WI38 (cell line): ENCODE measurements around the gene SLX4IP.

ENCODE experiments used
- H3K4me3 ChIP-seq: 2 replicates; pipeline ENCODE4 v1.5.1; 2011; ENCODE audit warnings: low read depth, mild to moderate bottlenecking, control low read depth, low read length
- TF ChIP-seq, protein P1 (sequence below): IDR thresholded peaks from 2 replicates; pipeline ENCODE4 v1.5.1; 2012; ENCODE audit warnings: low read depth, mild to moderate bottlenecking, control low read depth, low read length

The SLX4IP gene

DNA sequence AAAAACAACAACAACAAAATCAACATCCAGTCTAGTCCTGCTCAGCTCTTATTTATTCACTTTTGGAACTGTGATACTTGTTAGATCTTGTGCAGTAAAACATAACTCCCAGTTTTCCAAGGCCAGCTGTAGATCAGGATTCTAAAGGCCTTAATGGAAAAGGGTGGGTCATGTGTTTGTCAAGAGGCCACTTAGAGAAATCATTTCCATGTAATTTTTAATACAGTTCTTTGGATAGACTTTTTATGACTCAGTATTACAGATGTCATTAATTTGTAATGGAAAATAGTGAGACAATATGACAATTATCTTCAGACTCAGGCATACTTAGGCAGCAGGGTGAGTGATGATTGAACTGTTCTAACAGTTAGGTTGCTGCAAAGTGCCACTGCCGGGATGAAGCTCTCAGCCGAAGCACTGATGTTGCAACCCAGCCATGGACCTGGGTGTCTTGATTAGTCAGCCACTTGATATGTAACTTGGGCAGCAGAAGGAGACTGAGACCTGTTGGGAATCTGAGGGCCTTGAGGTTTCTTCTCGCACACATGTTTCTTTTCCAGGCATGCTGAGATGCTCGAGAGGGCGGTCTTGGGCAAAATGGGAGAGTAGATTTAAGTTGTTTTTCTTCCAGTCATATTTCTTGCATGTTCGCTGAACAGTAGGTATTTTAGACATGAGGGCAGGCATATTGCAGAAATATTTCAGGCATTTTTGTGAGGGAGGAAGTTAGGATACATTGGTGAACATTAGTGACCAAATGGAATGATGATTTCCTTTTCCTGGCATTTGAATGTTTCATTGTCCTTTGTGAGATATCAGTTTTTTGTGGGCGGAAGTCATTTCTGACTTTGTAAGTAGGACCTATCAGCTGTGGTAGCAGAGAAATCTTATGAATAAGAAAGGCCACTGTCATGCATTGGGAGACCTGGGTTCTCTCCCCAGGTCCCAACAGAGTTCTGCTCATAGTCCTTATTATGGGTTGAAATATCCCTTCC, 52.3 kb downstream of the SLX4IP start:
- TF ChIP-seq, protein P1, sequence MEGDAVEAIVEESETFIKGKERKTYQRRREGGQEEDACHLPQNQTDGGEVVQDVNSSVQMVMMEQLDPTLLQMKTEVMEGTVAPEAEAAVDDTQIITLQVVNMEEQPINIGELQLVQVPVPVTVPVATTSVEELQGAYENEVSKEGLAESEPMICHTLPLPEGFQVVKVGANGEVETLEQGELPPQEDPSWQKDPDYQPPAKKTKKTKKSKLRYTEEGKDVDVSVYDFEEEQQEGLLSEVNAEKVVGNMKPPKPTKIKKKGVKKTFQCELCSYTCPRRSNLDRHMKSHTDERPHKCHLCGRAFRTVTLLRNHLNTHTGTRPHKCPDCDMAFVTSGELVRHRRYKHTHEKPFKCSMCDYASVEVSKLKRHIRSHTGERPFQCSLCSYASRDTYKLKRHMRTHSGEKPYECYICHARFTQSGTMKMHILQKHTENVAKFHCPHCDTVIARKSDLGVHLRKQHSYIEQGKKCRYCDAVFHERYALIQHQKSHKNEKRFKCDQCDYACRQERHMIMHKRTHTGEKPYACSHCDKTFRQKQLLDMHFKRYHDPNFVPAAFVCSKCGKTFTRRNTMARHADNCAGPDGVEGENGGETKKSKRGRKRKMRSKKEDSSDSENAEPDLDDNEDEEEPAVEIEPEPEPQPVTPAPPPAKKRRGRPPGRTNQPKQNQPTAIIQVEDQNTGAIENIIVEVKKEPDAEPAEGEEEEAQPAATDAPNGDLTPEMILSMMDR = no peak
- H3K4me3 ChIP-seq = no peak overlapping the region

DNA sequence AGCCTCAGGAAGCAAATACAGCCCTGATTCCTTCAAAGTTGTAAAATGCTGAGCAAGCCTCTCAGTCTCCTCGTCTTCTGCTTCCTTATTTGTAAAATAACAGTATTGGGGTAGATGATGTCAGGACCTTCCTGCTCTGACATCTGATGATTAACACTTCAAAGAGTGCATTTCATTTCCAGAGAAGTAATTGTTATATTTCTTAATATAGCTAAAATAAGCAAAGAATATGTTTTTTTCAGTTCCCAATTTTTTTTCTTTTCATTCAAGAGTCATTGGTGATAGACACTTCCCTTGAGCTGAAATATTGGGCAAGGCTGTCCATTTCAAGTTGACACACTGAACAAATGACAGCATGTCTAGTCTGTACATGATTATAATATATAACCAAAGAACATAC, 53.4 kb downstream of the SLX4IP start:
- H3K4me3 ChIP-seq = no peak overlapping the region
- TF ChIP-seq, protein P1 = no peak

GRCh38 chr20:10489853-10490252, 54.7 kb downstream of the SLX4IP start:
- no peak overlapping the region for H3K4me3 ChIP-seq
- TF ChIP-seq, protein P1 = no peak

DNA sequence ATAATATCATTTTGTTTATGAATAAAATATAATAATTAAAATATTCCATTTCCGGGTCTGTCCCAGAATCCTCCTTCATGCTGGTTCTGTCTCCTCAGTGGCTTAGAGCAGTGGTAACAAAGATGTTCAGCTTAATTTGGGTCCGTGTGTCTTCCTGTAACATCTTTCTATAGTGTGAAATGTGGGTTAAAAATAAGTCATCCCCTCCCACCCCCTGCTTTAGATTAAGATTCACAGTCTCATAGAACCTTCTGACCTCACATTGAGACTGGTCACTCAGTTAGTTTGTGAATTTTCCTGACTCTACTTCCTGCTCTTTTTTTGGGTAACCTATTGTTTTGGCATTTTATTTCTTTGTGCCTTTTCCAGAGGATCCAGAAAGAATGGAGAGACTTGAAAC, 55.2 kb downstream of the SLX4IP start:
- TF ChIP-seq, protein P1 = no peak

DNA sequence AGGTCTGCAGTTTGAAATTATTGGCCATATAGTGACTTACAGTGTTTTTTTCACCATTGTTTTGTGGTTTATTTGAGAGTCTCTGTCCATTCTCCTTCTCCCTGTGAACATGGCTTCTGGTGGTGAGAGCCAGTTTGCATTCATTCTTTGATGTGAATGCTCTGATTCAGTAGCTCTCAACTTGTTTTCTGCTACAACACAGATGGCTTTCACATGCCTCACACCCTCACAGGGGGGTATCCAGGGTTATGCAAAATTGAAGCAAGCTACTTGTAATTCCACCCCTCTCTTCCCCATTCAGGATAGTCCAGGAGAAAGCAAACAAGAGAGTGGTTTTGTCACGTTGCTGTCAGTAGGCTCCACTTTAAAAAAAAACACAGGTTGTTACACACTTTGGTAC, 55.6 kb downstream of the SLX4IP start:
- no peak overlapping the region for H3K4me3 ChIP-seq
- TF ChIP-seq, protein P1 = no peak

More for the DNA sequence above, 55.2 kb downstream of the SLX4IP start:
- no peak overlapping the region for H3K4me3 ChIP-seq

DNA sequence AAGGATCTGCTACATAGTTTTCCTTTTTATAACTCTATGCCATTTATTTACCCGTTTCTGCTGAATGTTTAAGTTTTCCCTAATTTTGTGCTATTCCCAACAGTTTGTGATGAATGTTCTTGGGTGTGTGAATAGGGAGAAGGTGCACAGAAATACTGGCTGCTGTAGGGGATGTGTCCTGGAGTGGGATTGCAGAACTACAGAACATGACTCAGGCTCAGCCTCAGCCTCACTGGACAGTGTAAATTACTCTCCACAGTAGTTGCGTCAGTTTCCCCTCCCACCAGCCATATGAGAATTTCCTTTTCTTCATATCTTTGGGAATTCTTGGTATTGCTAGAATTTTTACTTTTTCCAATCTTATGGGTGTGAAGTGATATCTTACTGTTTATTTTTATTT, 57.0 kb downstream of the SLX4IP start:
- no peak overlapping the region for H3K4me3 ChIP-seq
- TF ChIP-seq, protein P1 = no peak

DNA sequence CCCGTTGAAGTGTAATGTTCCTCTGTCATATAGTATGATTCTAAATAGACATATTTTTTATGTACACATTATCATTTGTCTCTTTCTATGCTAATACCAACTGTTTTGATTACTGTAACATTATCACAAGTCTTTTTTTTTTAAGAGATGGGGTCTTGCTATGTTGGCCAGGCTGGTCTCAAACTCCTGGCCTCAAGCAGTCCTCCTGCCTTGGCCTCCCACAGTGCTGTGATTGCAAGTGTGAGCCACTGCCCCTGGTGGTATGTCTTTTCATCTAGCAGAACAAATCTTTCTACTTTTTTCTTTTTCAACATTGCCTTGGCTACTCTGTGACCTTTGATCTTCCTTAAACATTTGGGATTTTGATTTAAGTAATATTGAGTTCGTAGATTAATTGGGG, 57.7 kb downstream of the SLX4IP start:
- TF ChIP-seq, protein P1 = no peak
- H3K4me3 ChIP-seq = no peak overlapping the region
